ENCODE results near the gene GRAMD2B. TPM values are rescaled to one million over a fixed set of nuclear protein-coding genes. Genes with fewer than 3 reads are reported as not detected.

The GRAMD2B gene
- total and polyA plus RNA-seq, 2 of the 13 experiments (the other 11 are each of a cell fraction or from before 2014, with no cell fraction given) = 8.1 to 10.6 TPM

DNA sequence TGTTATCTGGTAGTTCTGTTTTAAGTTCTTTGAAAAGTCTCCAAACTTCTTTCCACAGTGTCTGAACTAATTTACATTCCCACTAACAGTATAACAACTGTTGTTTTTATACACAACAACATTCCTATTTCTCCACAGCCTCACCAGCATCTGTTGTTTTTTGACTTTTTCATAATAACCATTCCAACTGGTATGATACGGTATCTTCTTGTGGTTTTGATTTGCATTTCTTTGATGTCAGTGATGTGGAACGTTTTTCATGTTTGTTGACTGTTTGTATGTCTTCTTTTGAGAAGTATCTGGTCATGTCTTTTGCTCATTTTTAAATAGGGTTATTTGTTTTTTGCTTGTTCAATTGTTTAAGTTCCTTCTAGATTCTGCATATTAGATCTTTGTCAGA, 12.6 kb upstream of the GRAMD2B start (continued):
- TF ChIP-seq SMAD1 (CRISPR knock-in tag; IDR thresholded peaks at IDR 0.05; ENCODE audit: borderline replicate concordance, low read depth) = no peak
- no peak for TF ChIP-seq FOXO4 (CRISPR knock-in tag; conservative IDR thresholded peaks at IDR 0.05)

DNA sequence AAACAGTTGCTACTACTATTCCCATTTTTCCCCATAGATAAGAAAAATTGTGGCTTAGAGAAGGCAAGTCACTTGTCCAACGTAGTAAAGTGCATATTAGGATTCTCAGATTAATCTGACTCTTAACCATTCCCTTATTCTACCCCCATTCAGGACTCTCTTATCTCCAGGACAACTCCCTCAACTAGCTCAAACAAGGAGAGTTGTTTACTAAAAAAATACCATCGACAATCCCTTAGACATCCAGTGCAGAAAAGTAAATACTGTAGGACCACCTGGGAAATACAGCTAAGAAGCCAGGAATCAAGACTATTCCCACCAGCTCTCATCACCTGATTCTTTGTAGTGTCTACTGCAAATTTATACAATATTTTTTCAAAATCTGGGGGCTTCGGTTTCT, 9.4 kb upstream of the GRAMD2B start:
- Histone ChIP-seq H4K20me1 (ENCODE audit: insufficient read depth, low read length) (no peaks in the 10 kb centered on the region), H3K36me3 (replicated peaks in 1 of 2; ENCODE audit: control insufficient read depth in 1 of 2, insufficient read depth in 2 of 2, low read length in 2 of 2) (no peaks in the 10 kb centered on the region; a peak in 1 of 5 replicates), H3K27me3 (ENCODE audit: control insufficient read depth in 1 of 2, insufficient read depth in 2 of 2, low read length in 2 of 2) (no peaks in the 10 kb centered on the region), H2AFZ (ENCODE audit: low read length) (no peak overlapping the region), H3K4me1 (ENCODE audit: insufficient read depth, low read length) (peaks cover 7% of the 10 kb centered on the region), H3K4me2 (ENCODE audit: low read depth, low read length) (no peak overlapping the region), H3K4me3 (replicated peaks in 1 of 3; ENCODE audit: insufficient read depth in 1 of 3, low read depth in 2 of 3, low read length in 3 of 3) (no peak overlapping the region), H3K9ac (ENCODE audit: insufficient read depth, low read depth, low read length) (no peak overlapping the region), H3K27ac (ENCODE audit: extremely low read length, insufficient read depth, low read length) (no peak overlapping the region), H3K9me3 (ENCODE audit: low read length) (no peaks in the 10 kb centered on the region), H3K79me2 (ENCODE audit: insufficient read depth, low read length) (no peaks in the 10 kb centered on the region)
- FAIRE-seq (no peak), DNase-seq (ENCODE audit: low spot score) (no peak), ATAC-seq (no peak)
- 76% methylated on average over 3 of the region's 3 CpGs for WGBS (ENCODE audit: low lambda C conversion rate)
- intact Hi-C loops (cut with micrococcal nuclease; ENCODE audit: unreplicated experiment) = no loop called here
- POLR2A ChIA-PET = no interaction called here
- in situ Hi-C loops (cut with HindIII; ENCODE audit: extremely low pct_ligation_motif_present, low pct_unique_long_range_greater_than_20kb) = no loop called here
- TF ChIP-seq MAF1 (CRISPR knock-in tag; IDR thresholded peaks at IDR 0.05; ENCODE audit: borderline replicate concordance) = no peak
- TF ChIP-seq MAFF (IDR thresholded peaks at IDR 0.05; ENCODE audit: low read depth, low read length) = no peak
- TF ChIP-seq ZNF672 (CRISPR knock-in tag; IDR thresholded peaks at IDR 0.05) = no peak
- TF ChIP-seq AGO2 (optimal IDR thresholded peaks at IDR 0.05; ENCODE audit: low read depth, low read length) = no peak
- TF ChIP-seq, protein P1, sequence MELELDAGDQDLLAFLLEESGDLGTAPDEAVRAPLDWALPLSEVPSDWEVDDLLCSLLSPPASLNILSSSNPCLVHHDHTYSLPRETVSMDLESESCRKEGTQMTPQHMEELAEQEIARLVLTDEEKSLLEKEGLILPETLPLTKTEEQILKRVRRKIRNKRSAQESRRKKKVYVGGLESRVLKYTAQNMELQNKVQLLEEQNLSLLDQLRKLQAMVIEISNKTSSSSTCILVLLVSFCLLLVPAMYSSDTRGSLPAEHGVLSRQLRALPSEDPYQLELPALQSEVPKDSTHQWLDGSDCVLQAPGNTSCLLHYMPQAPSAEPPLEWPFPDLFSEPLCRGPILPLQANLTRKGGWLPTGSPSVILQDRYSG (CRISPR knock-in tag; IDR thresholded peaks at IDR 0.05) = no peak
- no peak for TF ChIP-seq HDAC6 (IDR thresholded peaks at IDR 0.05; ENCODE audit: low read depth, low read length)
- TF ChIP-seq RFX3 (CRISPR knock-in tag; IDR thresholded peaks at IDR 0.05) = no peak
- TF ChIP-seq ATF1 (CRISPR knock-in tag; IDR thresholded peaks at IDR 0.05) = no peak
- TF ChIP-seq TEF (CRISPR knock-in tag; IDR thresholded peaks at IDR 0.05) = no peak
- no peak for TF ChIP-seq ZNF687 (CRISPR knock-in tag; IDR thresholded peaks at IDR 0.05)
- BruUV-seq (replicated peaks) = no TSS peak
- CTCF ChIA-PET (ENCODE audit: low intra/inter-chr PET ratio, low total read pairs) = no interaction called here

All from HepG2 (cell line).